Mucosa of descending colon (tissue), 3 donors: ENCODE measurements around the gene NDUFS8. TPM values are rescaled to one million over a fixed set of nuclear protein-coding genes. Genes with fewer than 3 reads are reported as not detected.

ENCODE experiments used
- ATAC-seq: fragments of 200-7000 bp; cut with Tn5 transposase; one replicate; pipeline ENCODE4 v1.9.1; 2020; ENCODE audit warnings: mild to moderate bottlenecking, moderate library complexity
- DNase-seq, 3 donors: peaks; one replicate each; pipeline ENCODE4 v3.0.0-alpha.2; 2020
- H3K36me3 ChIP-seq: fragments of 200-600 bp; one replicate; pipeline ENCODE4 v1.8.0; 2021; ENCODE audit warnings: low read depth, mild to moderate bottlenecking
- H3K4me1 ChIP-seq: fragments of 200-600 bp; one replicate; pipeline ENCODE4 v1.8.0; 2021; ENCODE audit warnings: low read depth, mild to moderate bottlenecking
- H3K4me3 ChIP-seq: fragments of 200-600 bp; one replicate; pipeline ENCODE4 v1.8.0; 2021; ENCODE audit warnings: mild to moderate bottlenecking
- H3K9me3 ChIP-seq: fragments of 200-600 bp; one replicate; pipeline ENCODE4 v1.8.0; 2021; ENCODE audit warnings: mild to moderate bottlenecking
- intact Hi-C, 2 donors: fragments of 100-400 bp; cut with DNase I in 1 of 2; cut with micrococcal nuclease in 1 of 2; formaldehyde crosslinking; loops; one replicate each; pipeline versions ENCODE4 v1.11.0 to v1.11.1; 2022; cut with DNase I, micrococcal nuclease
- total RNA-seq, 3 donors: library from RNA; stranded (reverse); fragmentation: NEBNext Ultra II Directional in 2 of 3; extraction: Animal tissue kit (Norgen Biotek cat#: 25700) in 2 of 3; gene quantifications; one replicate each; pipeline versions ENCODE4 v1.2.1 to v1.2.4, GENCODE V29; 2021 to 2023
- TF ChIP-seq, protein P1 (sequence below): fragments of 200-600 bp; IDR thresholded peaks from one replicate; pipeline ENCODE4 v1.8.0; 2022; ENCODE audit warnings: antibody characterized with exemption, mild to moderate bottlenecking
- donor health status: DM: no; HTN: no; CAD: no; lungs with moderate emphysema.
- donor health status: DM: no; HTN: no; CAD: no.
- donor health status: DM: no; HTN: yes; CAD: no.

The NDUFS8 gene
- total RNA-seq, 3 donors from 2014 or later: 148 to 165 (median 162) TPM

DNA sequence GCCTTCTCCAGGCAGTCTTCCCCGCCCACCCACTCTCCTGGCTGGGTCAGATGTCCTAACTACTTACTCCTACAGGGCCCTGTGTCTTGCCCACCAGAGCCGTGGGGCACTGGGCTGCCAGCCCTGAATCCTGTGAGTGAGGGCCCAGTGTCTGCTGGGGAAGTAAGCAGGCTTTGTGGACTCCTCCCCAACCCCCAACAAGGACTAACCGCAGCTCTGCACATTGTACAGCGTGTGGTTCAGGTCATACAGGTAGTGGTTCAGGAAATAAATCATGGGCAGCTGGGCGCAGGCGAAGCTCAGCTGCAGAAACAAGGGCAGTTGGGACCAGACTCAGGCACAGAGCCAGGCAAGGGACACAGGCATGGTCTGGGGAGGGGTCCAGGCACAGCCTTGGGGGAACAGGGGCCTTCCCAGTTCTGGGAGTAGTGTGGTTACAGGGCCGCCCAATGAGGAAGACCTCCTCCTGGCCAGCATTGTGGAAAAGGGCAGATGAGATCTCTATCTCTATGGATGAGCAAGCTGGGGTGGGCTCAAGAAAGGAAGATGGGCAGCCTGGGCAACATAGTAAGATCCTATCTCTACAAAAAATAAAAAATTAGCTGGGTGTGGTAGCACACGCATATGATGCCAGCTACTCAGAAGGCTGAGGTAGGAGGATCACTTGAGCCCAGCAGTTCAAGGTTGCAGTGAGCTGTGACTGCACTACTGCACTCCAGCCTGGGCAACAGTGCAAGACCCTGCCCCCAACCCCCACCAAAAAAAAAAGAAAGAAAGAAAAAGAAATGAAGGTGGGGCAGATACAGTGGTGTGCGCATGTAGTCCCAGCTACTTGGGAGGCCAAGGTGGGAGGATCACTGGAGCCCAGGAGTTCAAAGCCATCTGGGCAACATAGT, 32.1 kb upstream of the NDUFS8 start:
- DNase-seq (peak in 2 of 3 donors; percentile 46 to 53), ATAC-seq (no peak)
- intact Hi-C loops: no loop called here
- H3K9me3 ChIP-seq: no peaks in the 10 kb centered on the region
- H3K36me3 ChIP-seq: no peaks in the 10 kb centered on the region
- no peak overlapping the region for H3K4me3 ChIP-seq
- TF ChIP-seq, protein P1, sequence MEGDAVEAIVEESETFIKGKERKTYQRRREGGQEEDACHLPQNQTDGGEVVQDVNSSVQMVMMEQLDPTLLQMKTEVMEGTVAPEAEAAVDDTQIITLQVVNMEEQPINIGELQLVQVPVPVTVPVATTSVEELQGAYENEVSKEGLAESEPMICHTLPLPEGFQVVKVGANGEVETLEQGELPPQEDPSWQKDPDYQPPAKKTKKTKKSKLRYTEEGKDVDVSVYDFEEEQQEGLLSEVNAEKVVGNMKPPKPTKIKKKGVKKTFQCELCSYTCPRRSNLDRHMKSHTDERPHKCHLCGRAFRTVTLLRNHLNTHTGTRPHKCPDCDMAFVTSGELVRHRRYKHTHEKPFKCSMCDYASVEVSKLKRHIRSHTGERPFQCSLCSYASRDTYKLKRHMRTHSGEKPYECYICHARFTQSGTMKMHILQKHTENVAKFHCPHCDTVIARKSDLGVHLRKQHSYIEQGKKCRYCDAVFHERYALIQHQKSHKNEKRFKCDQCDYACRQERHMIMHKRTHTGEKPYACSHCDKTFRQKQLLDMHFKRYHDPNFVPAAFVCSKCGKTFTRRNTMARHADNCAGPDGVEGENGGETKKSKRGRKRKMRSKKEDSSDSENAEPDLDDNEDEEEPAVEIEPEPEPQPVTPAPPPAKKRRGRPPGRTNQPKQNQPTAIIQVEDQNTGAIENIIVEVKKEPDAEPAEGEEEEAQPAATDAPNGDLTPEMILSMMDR: no peak
- peaks cover 16% of the 10 kb centered on the region for H3K4me1 ChIP-seq

DNA sequence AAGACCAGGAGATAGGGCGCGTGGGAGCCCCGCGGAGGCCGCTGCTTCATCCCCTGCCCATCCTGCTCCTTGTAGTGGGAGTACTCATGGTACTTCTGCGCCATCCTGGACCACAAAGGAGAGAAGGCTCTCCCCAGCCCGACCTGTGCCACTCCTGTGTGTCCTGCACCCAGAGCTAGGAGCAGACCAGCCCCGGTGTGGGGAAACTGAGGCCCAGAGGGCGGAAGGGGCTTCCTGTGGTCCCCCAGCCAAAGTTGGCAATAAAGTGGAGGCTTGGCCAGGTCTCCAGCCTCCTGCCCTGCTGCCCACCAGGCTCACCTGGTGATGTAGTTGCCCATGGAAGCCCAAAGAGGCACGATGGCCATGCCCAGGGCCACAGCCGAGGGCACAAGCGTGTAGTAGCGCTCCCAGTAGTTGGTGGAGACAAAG, 31.3 kb upstream of the NDUFS8 start:
- no peaks in the 10 kb centered on the region for H3K36me3 ChIP-seq
- no peak overlapping the region for H3K4me3 ChIP-seq
- intact Hi-C loops: no loop called here
- H3K9me3 ChIP-seq: no peaks in the 10 kb centered on the region
- TF ChIP-seq, protein P1: no peak
- peaks cover 18% of the 10 kb centered on the region for H3K4me1 ChIP-seq
- ATAC-seq: no peak
- DNase-seq: peak in 2 of 3 donors; percentile 35 to 42

DNA sequence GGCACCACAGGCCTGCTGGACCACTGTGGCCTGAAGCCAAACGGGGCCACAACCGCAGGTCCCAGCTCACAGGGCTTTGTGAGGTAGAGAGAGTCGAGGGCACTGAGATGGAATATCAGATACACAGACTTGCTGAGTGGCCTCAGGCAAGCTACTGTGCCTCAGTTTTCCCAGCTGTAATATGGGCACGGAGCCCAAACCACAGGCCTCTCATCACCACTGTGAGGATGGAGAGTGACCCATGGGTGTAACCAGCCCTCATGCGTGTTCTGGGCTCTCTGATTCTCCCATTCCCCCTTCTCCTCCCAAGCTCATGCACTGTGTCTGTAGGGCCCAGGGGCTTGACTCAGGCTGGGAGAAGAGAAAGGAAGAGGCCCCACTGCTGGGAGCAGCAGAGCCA, 30.8 kb upstream of the NDUFS8 start:
- TF ChIP-seq, protein P1: no peak
- intact Hi-C loops: no loop called here
- Histone ChIP-seq H3K4me3 (no peak overlapping the region), H3K9me3 (no peaks in the 10 kb centered on the region), H3K36me3 (no peaks in the 10 kb centered on the region), H3K4me1 (peaks cover 21% of the 10 kb centered on the region)
- ATAC-seq (no peak), DNase-seq (peak in 2 of 3 donors; percentile 18)

DNA sequence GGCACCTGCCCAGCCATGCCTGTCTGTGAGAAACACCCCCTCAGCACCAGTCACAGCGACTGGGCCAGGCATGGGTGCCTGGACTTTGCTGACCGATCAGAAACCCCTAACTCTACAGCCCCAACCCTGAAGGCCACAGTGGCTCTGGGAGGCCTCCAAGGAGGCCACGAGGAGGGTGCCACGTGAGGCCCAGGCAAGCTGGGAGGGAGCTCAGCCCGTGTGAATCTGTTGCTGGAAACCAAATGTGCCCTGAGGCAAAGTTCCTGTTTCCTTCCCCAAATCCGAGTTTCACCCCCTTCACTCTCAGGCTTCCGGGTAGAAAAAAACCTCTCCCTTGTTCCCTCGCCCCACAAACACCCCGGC, 27.9 kb upstream of the NDUFS8 start:
- Histone ChIP-seq H3K4me3 (no peak overlapping the region), H3K36me3 (no peaks in the 10 kb centered on the region), H3K9me3 (no peaks in the 10 kb centered on the region), H3K4me1 (peaks cover 14% of the 10 kb centered on the region)
- intact Hi-C loops: no loop called here
- TF ChIP-seq, protein P1: no peak
- ATAC-seq: no peak
- DNase-seq: peak in 2 of 3 donors; percentile 53 to 68

DNA sequence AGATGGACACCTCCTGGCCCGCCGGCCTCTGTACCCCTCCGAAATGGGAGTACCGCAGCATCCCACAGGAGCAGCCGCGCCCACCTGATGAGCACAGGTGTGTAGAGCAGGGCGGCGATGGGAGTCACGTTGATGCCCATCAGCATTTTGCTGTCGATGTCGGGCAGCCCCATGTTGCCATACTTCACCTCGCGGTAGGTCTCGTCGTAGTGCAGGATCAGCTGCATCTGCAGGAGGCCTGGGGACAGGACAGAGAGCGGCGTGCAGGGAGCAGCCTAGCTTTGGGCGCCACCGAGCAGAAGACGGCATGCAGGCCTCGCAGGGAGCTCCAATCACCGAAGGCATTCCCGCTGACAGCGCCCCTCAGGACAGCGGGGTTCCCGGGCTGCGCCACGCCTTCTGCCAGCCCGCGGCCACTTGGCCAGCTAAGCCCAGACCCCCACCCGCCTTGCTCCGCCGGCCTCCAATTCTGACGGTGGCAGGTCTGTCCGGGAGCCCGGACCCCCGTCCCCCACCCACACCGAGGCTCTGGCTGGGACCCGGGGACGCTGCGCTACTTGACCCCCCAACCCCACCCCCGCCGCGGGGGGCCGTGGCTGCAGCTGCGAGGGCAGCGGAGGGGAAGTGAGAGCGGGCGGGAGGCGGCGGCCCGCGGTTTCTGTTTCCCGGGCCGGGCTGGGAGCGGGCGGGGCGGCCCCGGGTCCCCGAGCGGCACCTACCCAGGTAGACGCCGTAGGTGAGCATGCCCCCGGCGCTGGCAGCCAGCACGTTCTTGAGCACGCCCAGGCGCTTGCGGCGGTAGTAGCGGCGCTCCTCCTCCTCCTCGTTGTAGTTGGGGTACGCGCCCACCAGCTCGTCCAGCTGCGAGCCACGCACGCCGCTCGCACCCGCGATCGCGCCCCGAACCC, 27.3 kb upstream of the NDUFS8 start:
- Histone ChIP-seq H3K9me3 (no peaks in the 10 kb centered on the region), H3K4me3 (peak overlapping the region; percentile 77), H3K4me1 (peaks cover 17% of the 10 kb centered on the region), H3K36me3 (no peaks in the 10 kb centered on the region)
- DNase-seq: peak; percentile 66 to 87 (median 81)
- peak; percentile 77 for ATAC-seq
- intact Hi-C loops: no loop called here
- TF ChIP-seq, protein P1: no peak
